Natural killer cell treated with Interleukin-12 subunit alpha and Interleukin-12 subunit beta and Interleukin-15 and Interleukin-18, amount 100 ng/mL, for 72 hours (primary cell): ENCODE results near the gene CAD. TPM values are rescaled to one million over a fixed set of nuclear protein-coding genes. Genes with fewer than 3 reads are reported as not detected.
A peak's percentile ranks its signal among the peaks of the same experiment; 100 is the strongest.

Experiments
- ATAC-seq, 2 donors: fragments of 150-1000 bp; cut with Tn5 transposase in 1 of 2; sonication (Bioruptor Pico), chemical (Tn5 transposase) in 1 of 2; 2 replicates each; pipeline ENCODE4 v1.10.0; 2021
- DNase-seq: peaks from one replicate; pipeline ENCODE4 v3.0.0; 2022; ENCODE audit warnings: low spot score
- H3K27ac Mint-ChIP-seq, 2 donors: 1 replicate in 1 of 2; 2 replicates in 1 of 2; pipeline ENCODE4 v1.8.0; 2022; ENCODE audit warnings: mixed read lengths in 2 of 2, mild to moderate bottlenecking in 1 of 2, moderate library complexity in 1 of 2
- H3K27me3 Mint-ChIP-seq, 2 donors: 1 replicate in 1 of 2; 2 replicates in 1 of 2; pipeline ENCODE4 v1.8.0; 2022; ENCODE audit warnings: mixed read lengths in 2 of 2
- H3K36me3 Mint-ChIP-seq: one replicate; pipeline ENCODE4 v1.8.0; 2022; ENCODE audit warnings: mixed read lengths
- H3K4me1 Mint-ChIP-seq, 2 donors: 1 replicate in 1 of 2; 2 replicates in 1 of 2; pipeline ENCODE4 v1.8.0; 2022; ENCODE audit warnings: low read depth in 2 of 2, mixed read lengths in 2 of 2, mild to moderate bottlenecking in 1 of 2
- H3K4me3 Mint-ChIP-seq: one replicate; pipeline ENCODE4 v1.8.0; 2022; ENCODE audit warnings: mixed read lengths
- H3K9me3 Mint-ChIP-seq: 2 replicates; pipeline ENCODE4 v1.8.0; 2022; ENCODE audit warnings: mixed read lengths
- total RNA-seq, 2 donors: library from RNA; stranded (reverse); gene quantifications; one replicate each; pipeline ENCODE4 v1.2.3, GENCODE V29; 2022

Gene CAD
- total RNA-seq, 2 donors from 2014 or later: 50.6 to 175 TPM

DNA sequence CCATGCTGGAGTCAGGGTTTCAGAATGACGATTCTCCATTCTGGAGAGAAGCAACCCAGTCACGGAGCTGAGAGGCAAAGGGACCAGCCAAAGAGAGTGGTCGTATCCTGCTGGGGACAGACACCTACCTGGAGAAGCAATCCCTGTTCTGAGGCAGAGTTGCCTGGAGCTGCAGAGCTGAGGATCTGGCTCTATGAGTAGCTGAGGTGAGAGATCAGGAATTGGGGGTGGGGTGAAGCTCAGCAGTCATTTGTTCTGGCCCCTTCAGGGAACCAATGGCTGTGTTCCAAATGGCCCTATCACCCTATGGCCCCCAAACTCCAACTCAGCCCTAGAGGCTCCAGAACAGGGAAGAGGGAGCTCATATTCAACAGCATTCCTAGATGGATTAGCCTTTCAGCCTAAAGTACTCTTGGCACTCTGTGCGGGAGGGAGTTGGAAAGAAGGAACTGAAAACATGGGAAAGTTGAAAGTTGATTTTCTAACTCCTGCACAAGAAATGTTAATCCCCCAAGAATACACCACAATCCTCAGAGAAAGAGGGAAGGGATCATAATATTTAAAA, 8.6 kb upstream of the CAD start:
- Mint-ChIP-seq H3K9me3 (no peaks in the 10 kb centered on the region), H3K27ac (no peak overlapping the region), H3K4me3 (no peak overlapping the region), H3K36me3 (peaks cover 11% of the 10 kb centered on the region), H3K27me3 (no peaks in the 10 kb centered on the region), H3K4me1 (peaks cover 27 to 38% of the 10 kb centered on the region in 2 donors)
- DNase-seq (no peak), ATAC-seq (no peak)

DNA sequence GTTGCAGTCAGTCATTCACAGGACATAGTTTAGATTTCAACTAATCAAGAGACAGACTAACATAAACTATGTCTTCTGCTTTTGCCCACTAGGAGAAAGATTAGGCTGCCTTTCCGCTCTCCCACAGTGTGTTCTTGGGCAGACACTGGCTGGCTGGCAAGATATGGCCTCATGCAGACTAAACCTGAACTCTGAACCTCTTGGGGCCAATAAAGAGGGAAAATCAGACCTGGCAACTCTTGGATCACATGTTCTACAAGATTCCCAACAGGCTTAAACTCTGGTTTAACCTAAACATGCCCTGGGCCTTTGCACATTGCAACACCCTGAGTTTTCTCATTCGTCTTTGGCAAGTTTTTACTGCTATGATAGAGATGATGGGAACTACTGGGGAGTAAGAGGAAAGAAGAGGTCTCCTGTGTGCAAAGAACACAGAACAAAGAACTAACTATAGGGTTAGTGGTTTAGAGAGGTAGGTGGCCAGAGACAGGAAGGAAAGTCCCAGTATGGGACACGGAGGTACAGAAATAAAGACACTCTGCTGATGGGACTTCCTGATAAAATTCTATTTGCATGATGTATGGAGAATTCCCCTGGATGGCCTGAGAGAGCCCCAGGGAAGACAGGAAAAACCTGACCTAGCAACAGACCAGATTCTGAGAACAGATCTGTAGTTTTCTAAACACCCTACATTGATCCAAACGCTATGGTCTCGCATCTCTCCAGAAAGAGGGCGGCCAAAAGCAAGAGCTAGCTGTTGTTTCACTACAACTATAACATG, 7.4 kb upstream of the CAD start:
- H3K9me3 Mint-ChIP-seq: no peaks in the 10 kb centered on the region
- no peaks in the 10 kb centered on the region for H3K27me3 Mint-ChIP-seq
- peaks cover 30 to 39% of the 10 kb centered on the region in 2 donors for H3K4me1 Mint-ChIP-seq
- H3K36me3 Mint-ChIP-seq: peaks cover 11% of the 10 kb centered on the region
- DNase-seq (no peak), ATAC-seq (no peak)
- H3K4me3 Mint-ChIP-seq: peak overlapping the region; percentile 69
- peak overlapping the region; percentile 56 to 78 for H3K27ac Mint-ChIP-seq

GRCh38 chr2:27211241-27211942, 5.8 kb upstream of the CAD start:
- DNase-seq (no peak), ATAC-seq (no peak)
- Mint-ChIP-seq H3K27ac (peak overlapping the region; percentile 100), H3K36me3 (peaks cover 12% of the 10 kb centered on the region), H3K4me1 (peaks cover 38 to 39% of the 10 kb centered on the region in 2 donors), H3K4me3 (peak overlapping the region; percentile 99), H3K27me3 (no peaks in the 10 kb centered on the region), H3K9me3 (no peaks in the 10 kb centered on the region)

DNA sequence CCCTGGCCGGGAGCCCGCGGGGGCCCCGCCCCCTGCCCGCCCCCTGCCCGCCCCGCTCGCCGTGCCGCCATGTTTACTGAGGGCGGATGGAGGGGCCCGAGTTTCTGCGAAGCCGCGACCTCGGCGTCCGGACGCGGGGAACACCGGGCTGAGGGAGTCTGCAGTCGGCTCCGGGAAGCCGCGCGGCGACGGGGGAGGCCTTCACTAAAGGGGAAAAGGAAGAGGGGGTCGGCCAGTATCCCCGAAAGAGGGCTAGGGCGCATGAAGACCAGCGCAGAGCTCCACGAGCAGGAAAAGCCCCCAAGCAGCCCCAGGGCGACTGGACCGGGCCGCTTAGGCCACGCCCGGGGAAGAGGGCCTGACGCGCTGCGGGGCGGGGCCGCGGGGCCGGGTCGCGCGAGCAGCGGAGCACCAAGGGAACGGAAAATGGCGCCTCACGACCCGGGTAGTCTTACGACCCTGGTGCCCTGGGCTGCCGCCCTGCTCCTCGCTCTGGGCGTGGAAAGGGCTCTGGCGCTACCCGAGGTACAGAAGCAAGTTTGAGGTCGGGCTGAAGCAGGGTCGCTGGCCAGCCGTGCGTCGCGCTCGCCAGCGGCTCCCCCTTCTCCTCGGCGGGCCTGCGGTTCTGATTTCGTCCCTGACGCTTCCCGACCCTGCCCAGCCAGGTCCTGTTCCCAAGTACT, 5.1 kb upstream of the CAD start, which contains the start of the genes ATRAID and SLC5A6:
ATRAID (plus strand) TSS at position 99 of the 683 bp plus-strand sequence; CDS start at position 427, 328 bp downstream.
SLC5A6 (minus strand) TSS at position 326 of the 683 bp plus-strand sequence. CDS start 4,618 bp downstream, outside the sequence.
- H3K9me3 Mint-ChIP-seq: no peaks in the 10 kb centered on the region
- peak within 1 kb of the TSS; percentile 99 for H3K4me3 Mint-ChIP-seq
- peak; percentile 92 for DNase-seq
- ATAC-seq: peak; percentile 94 to 95
- H3K27ac Mint-ChIP-seq: peak within 1 kb of the TSS; percentile 100
- peaks cover 41 to 44% of the 10 kb centered on the region in 2 donors for H3K4me1 Mint-ChIP-seq
- peaks cover 16% of the 10 kb centered on the region for H3K36me3 Mint-ChIP-seq
- H3K27me3 Mint-ChIP-seq: no peaks in the 10 kb centered on the region

DNA sequence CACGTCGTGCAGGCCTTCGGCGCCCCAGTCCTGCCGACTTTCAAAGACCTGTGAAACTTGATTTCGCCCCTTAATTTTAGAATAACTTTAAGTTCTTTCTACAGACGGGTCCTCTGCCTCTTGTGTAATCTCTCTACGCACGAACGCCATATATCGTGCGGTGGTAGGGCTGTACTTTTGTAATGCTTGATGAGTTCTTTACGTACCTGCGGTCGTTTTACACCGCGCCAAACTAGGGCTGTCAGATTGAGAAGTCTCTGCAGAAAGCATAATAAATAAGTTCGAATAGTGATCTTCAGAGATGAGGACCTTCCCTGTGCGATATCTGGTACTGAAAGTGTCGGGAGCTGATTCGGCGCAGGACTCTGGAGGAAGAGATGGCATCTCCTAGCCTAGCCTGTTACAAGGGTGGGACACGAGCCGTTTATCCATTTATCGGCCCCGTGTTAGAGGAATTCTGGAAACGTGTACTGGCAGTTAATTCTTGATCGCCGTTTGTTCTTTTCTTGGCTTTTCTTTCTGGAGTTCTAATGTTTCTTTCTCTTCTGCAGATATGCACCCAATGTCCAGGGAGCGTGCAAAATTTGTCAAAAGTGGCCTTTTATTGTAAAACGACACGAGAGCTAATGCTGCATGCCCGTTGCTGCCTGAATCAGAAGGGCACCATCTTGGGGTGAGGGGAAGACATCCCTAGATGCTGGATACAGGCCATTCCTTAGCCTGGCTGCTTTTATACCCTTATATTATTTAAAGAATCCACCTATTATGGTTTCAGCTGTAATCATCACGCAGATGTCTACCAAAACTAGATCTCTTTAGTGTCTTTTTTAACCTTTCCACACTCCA, 4.3 kb upstream of the CAD start:
- no peaks in the 10 kb centered on the region for H3K27me3 Mint-ChIP-seq
- DNase-seq (no peak), ATAC-seq (peak; percentile 34 to 39)
- H3K27ac Mint-ChIP-seq: peak overlapping the region; percentile 100
- H3K4me1 Mint-ChIP-seq: peaks cover 47 to 49% of the 10 kb centered on the region in 2 donors
- no peaks in the 10 kb centered on the region for H3K9me3 Mint-ChIP-seq
- peak overlapping the region; percentile 99 for H3K4me3 Mint-ChIP-seq
- H3K36me3 Mint-ChIP-seq: peaks cover 17% of the 10 kb centered on the region

DNA sequence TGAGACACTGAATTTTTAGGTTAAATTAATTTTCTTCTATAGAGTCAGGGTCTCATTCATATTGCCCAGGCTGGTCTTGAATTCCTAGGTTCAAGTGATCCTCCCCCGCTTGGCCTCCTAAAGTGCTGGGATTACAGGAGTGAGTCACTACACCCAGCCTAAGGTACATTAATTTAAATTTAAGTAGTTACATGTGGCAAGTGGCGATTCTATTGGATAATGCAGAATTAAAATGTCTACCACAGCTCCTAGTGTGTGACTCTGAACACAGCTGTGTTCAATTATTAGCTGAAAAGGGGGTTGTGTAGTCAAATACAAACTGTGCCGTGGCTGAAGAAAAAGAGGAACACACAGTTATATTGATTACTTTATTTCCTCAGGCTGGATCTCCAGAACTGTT, 2.2 kb upstream of the CAD start:
- Mint-ChIP-seq H3K27me3 (no peaks in the 10 kb centered on the region), H3K9me3 (no peaks in the 10 kb centered on the region), H3K36me3 (peaks cover 20% of the 10 kb centered on the region), H3K4me1 (peaks cover 40 to 53% of the 10 kb centered on the region in 2 donors), H3K4me3 (no peak overlapping the region), H3K27ac (no peak overlapping the region)
- no peak for DNase-seq
- no peak for ATAC-seq

- Mint-ChIP-seq H3K27ac (peak overlapping the region; percentile 89 to 93), H3K4me1 (peaks cover 43 to 55% of the 10 kb centered on the region in 2 donors), H3K9me3 (no peaks in the 10 kb centered on the region), H3K36me3 (peaks cover 24% of the 10 kb centered on the region), H3K4me3 (peak overlapping the region; percentile 89), H3K27me3 (no peaks in the 10 kb centered on the region)
- DNase-seq: no peak
- no peak for ATAC-seq
Observed at GRCh38 chr2:27216416-27217137, 592 bp upstream of the CAD start.

GRCh38 chr2:27218614-27219013, 1.4 kb downstream of the CAD start:
- Mint-ChIP-seq H3K4me1 (peaks cover 31 to 42% of the 10 kb centered on the region in 2 donors), H3K27ac (peak overlapping the region; percentile 89 to 93), H3K36me3 (peaks cover 18% of the 10 kb centered on the region)

DNA sequence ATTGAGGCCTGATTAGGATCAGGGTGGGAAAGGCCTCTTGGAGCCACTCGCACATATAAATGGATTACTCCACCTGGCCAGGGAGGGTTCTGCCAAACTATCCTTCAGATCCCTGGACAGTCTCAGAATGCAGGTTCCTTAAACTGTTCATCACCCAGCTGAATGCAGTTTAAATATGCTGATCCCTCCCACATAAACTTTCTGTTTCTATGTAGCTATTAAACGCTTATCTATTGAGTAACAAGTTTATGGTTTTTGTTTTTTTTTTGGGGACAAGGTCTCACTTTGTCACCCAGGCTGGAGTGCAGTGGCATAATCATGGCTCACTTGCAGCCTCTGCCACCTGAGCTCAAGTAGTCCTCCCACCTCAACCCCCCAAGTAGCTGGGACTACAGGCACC, 1.9 kb downstream of the CAD start:
- ATAC-seq (no peak), DNase-seq (no peak)
- Mint-ChIP-seq H3K4me3 (peak overlapping the region; percentile 89), H3K4me1 (peaks cover 30 to 40% of the 10 kb centered on the region in 2 donors), H3K9me3 (no peaks in the 10 kb centered on the region), H3K27ac (no peak overlapping the region), H3K27me3 (no peaks in the 10 kb centered on the region), H3K36me3 (peaks cover 18% of the 10 kb centered on the region)

More at GRCh38 chr2:27218614-27219013, 1.4 kb downstream of the CAD start:
- Mint-ChIP-seq H3K4me3 (peak overlapping the region; percentile 89), H3K9me3 (no peaks in the 10 kb centered on the region), H3K27me3 (no peaks in the 10 kb centered on the region)
- DNase-seq (peak; percentile 12), ATAC-seq (no peak)

DNA sequence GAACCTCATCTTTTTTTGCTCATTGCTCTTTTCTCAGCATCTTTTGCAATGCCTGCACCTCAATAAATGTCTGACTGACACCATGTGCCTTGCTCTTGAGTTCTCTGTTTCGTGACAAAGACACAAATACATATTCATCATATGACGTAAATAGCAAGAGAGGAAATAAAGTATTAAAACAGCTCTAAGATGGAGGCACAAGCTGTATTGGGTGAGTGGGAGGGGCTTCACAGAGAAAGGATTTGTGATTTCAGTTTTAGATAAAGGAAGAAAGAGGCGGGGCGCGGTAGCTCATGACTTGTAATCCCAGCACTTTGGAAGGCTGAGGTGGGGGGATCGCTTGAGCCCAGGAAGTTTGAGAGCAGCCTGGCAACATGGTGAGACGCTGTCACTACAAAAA, 2.9 kb downstream of the CAD start:
- H3K27me3 Mint-ChIP-seq: no peaks in the 10 kb centered on the region

GRCh38 chr2:27221166-27221565, 4.0 kb downstream of the CAD start:
- peaks cover 18% of the 10 kb centered on the region for H3K36me3 Mint-ChIP-seq
- no peaks in the 10 kb centered on the region for H3K9me3 Mint-ChIP-seq
- no peak overlapping the region for H3K27ac Mint-ChIP-seq
- DNase-seq: no peak
- H3K4me3 Mint-ChIP-seq: no peak overlapping the region
- peaks cover 26 to 34% of the 10 kb centered on the region in 2 donors for H3K4me1 Mint-ChIP-seq
- H3K27me3 Mint-ChIP-seq: no peaks in the 10 kb centered on the region
- no peak for ATAC-seq

More for the DNA sequence above, 2.9 kb downstream of the CAD start:
- no peaks in the 10 kb centered on the region for H3K9me3 Mint-ChIP-seq
- H3K27ac Mint-ChIP-seq: no peak overlapping the region
- peaks cover 30 to 40% of the 10 kb centered on the region in 2 donors for H3K4me1 Mint-ChIP-seq
- no peak for DNase-seq
- peak overlapping the region; percentile 16 for H3K4me3 Mint-ChIP-seq
- no peak for ATAC-seq
- peaks cover 18% of the 10 kb centered on the region for H3K36me3 Mint-ChIP-seq

DNA sequence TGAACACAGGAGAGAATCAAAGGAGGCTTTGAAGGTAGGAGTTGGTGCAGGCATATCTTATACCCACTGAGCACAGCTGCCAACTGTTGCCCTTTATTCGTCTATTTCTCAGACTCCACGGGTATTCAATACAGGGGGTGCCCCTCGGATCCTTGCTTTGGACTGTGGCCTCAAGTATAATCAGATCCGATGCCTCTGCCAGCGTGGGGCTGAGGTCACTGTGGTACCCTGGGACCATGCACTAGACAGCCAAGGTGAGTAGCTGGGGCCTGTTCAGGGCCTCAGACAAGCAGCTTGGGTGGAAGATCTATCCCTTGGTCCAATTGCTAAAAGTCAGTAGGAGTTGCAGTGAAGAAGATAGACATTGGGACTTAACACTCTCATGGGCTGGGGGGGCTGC, 5.2 kb downstream of the CAD start:
- Mint-ChIP-seq H3K27ac (no peak overlapping the region), H3K27me3 (no peaks in the 10 kb centered on the region), H3K4me1 (peaks cover 15 to 22% of the 10 kb centered on the region in 2 donors), H3K9me3 (no peaks in the 10 kb centered on the region), H3K4me3 (no peak overlapping the region), H3K36me3 (peaks cover 17% of the 10 kb centered on the region)
- no peak for ATAC-seq
- no peak for DNase-seq
